Activated T-helper 1 cell treated with Interleukin-2 at 50 U/mL for 16 hours (primary cell): Measurements from ENCODE around the gene ARHGEF28.

Experiments
- DNase-seq: peaks from one replicate; pipeline ENCODE4 v3.0.0-alpha.2; 2020; ENCODE audit warnings: low read depth

The ARHGEF28 gene

DNA sequence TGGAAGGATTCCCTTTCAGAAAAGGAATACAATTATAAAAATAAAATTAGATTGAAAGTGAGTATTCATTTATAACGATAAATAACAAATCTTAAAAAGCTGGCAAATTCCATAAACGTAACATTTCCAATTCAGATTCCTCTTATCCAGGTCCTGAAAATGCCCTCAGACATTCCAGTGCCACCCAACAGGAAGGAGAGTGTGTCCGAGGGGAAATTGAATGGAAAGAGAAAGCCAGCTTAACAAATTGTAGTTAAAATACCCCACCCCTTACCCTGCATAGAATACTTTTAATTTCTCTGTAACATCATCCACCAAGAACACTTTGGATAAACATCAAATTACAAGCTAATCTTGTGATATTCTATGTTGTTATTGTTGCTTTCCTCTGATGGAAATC lies 72.0 kb downstream of the ARHGEF28 start:
- no peak for DNase-seq

DNA sequence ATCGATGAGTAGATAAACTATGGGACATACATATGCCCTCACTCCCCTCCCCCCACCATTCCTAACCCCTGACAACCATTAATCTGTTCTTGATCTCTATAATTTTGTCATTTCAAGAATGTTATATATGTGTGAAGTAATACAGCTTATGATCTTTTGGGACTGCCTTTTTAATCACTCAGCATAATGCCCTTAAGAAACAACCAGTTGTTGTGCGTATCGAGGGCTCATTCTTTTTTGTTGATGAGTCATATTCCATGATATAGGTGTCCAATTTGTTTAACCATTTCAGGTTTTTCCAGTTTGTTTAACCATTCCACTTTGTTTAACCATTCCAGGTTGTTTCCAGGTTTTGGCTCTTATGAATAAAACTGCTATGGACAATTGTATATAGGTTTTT lies 75.6 kb downstream of the ARHGEF28 start:
- no peak for DNase-seq

DNA sequence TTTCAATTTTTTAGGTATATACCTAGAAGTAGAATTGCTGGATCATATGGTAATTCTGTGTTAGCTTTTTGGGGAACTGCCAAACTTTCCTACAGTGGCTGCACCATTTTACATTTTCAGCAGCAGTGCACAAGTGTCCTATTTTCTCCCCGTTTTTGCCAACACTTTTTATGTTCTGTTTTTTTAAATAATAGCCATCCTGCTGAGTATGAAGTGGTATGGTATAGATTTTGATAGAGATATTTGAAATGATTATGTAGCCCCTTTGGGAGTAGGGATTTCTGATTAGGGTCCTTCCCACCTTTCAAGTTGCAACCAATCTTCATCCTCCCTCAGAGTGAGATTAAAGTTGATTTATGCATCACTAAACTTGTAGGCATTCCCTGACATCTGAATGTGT lies 76.5 kb downstream of the ARHGEF28 start:
- DNase-seq, result no peak

DNA sequence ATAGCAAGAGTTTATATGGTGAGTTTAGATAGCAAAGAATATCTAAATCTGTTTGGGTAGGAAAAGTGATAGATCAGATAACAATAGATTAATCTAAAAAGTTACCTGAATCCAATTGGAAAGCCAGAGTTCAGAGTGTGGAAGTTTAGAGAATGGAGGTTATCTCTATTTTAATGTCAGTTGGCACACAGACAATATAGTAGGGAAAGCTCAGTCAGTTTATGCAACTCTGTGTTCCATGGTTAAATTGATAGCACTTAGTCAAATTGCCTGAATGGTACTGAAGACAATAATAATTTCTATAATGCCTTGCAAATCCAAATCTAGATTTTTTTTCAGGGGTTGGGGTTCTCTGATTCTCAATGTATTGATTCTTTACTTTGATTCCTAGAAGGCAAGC lies 77.0 kb downstream of the ARHGEF28 start:
- no peak for DNase-seq

DNA sequence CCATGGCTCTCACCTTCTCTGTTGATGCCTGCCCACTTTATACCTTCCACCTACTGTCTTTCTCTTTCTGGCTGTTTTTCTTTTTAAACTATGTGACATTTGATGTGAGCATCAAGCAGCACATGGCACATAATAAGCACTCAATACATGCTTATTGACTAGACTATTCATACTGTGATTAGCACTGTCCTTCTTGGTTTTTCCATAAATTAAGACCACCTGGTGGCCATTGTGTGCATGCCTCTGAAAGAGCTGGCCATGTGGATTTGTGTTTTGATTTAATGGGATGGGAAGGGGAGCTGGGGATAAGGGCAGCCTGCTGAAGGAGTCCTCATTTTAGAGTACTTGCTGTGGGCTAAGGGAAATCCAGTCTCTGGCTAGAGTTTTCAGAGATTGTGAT lies 79.4 kb downstream of the ARHGEF28 start:
- DNase-seq, result no peak

DNA sequence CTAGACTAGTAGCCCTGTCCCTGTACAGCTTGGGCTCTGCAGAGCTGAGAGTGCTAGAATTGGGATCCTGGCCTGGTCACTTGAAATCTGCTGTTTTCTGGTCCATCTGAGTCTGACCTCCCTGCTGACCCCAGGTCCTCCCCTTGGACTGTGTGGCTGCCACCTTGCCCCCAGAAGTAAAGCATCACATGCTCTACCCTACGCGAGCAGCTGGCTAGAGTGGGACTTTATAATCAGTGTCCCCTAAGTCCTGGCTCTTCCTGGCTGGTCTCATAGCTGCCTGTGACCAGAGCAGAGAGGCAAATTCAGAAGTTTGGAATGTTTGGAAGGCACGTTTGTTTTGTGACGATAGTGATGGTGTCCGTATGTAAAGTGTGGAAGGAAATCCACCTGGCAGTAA lies 81.0 kb downstream of the ARHGEF28 start:
- no peak for DNase-seq

DNA sequence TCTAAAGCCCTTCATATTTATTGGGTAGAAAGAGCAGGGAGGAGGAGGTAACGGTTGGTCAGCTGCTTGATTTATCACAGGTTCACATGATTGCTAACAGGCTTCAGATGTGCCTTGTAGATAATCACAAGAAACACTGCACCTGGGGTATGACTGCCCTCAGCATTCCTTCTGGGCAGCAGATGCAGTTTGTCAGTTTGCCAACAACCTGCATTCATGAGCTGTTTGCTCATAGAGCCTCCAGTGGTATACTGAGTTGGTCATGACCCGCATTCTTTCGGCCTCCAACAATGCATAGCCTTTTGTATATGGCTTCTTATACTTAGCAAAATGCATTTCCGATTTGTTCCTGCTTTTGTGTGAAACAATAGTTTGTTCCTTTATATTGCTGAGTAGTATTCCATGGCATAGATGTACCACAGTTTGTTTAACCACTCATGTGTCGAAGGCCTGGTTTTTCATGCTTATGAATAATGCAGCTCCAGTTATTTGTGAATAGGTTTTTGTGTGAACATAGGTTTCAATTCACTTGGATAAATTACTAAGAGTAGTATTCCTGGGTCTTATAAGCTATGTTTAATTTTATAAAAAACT lies 83.6 kb downstream of the ARHGEF28 start:
- DNase-seq, result no peak

DNA sequence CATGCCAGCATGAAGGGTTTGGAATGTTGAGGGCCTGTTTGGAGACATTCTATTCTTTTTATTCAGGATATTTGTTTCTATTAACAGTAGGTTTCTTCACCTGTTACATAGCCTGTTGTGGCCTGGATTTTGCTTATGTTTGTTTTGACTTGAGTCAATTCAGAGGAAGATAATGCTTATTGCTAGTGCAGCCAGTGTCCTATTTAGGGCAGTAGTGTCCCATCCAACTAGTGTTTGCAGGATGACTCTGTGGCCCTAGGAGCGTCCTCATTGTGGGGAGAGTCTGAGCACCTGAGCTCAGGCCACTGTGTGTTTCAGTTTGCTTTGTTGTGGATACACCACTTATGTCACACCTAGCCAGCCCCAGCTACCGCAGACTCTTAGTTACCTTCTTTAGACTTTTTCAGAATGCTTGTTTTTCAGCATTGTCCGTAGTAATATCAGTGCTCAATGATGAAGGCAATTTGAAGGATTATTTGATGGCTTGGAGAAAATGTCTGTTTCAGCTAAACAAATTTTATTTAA lies 90.3 kb downstream of the ARHGEF28 start:
- DNase-seq, result no peak

DNA sequence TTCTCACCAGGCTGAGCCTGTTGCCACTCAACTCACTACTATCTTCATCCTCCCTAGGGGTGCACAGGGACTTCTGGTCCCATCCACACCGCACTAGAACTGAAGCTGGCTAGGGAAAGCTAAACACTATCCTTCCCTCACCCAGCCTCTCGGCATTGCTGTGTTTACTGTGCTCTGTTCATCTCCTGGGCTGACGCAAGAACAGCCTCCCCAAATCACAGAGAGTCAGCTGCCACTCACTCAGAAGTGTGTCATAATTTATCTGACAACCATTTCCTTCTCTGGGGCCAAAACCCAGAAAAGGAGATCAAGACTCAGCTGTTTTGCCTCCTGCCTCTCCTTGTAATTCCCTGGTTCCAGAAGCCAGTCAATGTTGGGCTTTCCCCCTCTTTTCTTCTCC lies 92.8 kb downstream of the ARHGEF28 start:
- DNase-seq, result no peak

DNA sequence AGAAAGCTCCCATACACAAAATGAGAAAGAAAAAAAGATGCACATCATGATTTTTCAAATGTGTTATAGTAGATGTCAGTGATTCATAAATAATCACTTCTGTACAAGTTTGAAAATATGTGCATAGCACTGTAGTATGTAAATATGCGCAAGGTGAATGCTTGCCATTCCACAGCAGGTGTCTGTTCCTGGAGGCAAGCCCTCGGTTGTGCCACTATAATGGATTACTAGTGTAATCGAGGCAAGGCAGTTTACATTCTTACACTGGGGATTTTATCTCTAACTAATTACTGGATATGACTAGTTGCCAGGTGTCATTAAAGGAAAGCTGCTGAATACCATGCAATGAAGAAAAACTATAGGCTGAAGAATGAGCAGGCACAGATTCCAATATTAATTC lies 93.6 kb downstream of the ARHGEF28 start:
- DNase-seq, result no peak

DNA sequence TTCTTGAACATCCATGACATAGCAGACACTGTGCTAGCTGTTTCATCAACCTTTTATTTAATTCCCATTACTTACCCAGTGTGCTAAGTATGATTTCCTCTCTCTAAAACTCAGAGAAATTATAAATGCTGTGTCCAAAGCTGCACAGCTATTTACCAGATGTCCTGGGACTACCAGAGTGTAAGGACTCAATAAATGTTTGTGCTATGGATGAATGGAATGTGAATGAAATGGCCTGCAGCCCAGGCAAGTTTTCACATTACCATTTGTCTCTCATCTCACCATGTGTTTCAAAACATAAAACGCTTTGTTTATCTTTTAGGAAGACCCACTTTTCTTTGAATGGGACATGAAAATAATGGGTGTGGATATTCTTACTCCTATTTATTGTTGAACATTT lies 96.2 kb downstream of the ARHGEF28 start:
- DNase-seq, result no peak

DNA sequence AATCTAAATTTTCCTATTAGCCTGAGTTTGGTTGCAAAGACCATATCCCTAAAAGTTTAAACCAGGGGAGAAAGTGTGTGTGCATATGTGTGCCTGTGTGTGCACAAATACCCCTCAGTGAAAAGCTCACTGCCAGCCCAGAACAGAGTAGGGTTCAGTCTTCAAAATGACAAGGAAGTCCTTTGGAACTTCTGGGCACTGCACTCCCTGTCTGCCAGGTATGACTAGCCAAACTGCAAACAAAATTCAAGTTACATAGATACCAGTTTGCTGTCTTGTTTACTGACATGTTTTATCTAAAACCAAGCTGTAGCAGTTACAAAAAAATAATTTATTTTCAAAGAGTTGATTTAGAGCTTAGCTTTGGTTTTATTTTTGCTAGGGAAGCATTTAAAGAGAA lies 100.1 kb downstream of the ARHGEF28 start:
- no peak for DNase-seq

DNA sequence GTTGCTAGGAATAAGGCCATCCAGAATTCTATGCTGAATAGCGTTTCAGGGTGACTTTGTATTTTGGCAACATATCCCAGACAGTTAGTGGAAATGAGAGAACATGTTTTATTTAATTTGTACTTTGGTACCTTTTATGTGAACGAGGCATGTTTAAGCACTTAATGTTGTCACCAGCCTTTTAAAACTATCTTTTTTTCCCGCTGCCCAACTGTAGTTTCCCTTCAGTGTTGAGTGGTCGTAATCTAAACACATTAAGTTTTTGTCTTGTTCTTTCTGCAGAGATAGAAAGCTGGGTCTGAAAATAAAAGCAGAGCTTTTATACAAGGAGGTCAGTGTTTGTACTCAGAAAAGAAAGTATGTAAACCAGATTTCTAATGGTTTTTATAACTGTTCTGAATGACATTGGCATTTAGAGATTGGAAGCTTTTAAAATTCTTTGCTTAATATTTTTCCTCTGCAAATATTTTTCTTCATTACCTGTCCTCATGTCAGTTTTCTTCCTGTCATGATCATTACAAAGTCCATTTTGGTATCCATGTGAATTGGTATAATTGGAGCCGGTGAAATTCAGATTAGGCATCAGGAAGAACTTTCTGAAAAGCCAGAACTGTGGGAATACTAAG lies 100.7 kb downstream of the ARHGEF28 start:
- no peak for DNase-seq

DNA sequence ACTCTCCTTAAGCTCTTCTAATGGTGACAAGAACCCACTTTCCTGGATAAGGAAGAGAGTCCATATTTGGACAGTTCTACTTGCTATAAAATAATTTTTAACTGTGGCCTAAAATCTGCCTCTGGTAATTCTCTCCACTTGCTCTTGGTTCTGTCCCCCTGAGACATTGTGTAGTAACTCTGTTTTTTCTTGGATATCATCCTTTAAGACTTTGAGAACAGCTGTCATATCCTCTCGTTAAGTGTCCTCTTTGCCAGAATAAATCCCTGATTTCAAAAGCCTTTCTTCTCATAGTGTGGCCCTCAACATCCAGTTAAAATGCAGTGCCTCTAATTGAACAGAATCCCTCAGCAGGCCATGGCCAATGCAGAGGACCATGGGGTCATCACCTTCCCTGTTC lies 101.5 kb downstream of the ARHGEF28 start:
- DNase-seq, result no peak

DNA sequence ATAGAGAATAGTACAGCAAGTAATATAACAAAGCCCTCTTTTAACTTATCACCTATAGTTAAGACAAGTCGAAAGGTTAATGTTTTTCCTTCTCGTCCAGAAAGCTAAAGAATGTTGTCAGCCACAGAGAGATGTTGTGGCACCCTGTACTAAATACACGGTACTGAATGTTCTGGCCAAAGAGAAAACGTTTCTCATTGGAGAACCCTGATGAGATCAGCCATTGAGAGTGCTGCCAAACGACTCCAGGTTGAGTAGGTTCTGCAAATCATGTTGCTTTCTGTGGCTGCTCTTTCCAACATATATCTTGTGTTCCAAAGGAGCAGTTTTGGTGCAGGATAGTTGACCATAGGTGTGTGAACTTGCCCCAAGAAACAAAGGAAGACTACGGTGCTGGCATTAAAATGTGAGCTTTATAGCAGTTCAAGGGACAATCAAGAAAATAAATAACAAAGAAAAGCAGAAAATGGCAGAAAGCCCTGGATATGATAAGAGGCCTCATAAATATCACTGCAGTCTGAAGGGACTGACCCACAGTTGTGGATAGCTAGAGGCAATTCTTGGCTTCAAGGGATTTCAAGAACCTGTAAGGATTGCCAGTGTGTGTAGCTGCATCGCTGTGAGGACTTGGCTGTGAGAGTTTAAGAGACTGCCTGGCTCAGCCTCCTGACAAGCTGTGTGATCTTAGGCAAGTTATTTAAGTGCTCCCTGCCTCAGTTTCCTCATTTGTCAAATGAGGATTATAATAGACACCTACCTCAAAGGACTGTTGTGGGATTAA lies 102.7 kb downstream of the ARHGEF28 start:
- no peak for DNase-seq

DNA sequence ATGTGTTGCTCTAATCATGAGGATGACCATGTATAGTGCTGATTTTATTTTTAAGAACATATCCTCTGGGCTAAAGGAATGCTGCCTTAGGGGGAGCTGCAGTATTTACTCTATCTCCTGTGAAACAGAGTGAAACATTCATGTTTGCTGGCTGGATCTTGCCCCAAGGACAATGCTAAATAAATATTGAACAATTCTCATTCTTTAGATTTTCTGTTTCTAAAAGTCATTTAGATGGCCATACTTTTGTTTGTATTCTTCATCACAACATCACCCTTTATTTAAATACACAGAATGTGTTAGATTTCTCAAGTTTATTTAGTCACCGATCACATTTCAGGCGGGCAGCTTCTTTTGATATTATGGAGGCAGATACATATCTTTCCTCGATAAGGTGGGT lies 103.3 kb downstream of the ARHGEF28 start:
- DNase-seq, result no peak

DNA sequence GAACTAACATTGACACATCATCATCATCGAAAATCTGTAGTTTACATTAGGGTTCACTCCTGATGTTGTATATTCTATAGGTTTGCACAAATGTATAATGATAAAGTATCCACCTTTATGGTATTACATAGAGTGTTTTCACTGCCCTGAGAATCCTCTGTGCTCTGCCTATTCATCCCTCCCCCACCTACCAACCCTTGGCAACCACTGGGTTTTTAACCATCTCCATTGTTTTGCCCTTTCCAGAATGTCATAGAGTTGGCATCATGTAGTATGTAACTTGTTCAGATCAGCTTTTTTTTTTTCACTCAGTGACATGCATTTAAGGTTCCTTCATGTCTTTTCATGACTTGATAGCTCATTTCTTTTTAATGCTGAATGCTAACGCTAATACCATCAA lies 106.0 kb downstream of the ARHGEF28 start:
- DNase-seq, result no peak

DNA sequence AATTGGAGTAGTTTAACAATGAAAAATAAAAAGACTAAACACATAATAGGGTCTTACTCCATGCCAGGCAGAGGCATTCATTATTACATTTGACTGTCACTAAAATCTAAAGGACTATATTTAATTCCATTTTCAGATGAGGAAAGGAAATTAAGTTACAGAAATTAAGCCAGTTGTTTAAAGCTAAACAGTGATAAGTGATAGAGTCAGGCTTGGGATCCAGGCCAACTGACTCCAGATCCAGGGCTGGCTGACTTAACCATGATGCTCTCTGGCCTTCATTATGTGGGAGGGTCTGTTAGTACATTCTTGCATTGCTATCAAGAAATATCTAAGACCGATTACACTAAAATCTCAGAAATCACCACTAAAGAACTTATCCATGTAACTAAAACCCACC lies 107.2 kb downstream of the ARHGEF28 start:
- DNase-seq, result no peak

DNA sequence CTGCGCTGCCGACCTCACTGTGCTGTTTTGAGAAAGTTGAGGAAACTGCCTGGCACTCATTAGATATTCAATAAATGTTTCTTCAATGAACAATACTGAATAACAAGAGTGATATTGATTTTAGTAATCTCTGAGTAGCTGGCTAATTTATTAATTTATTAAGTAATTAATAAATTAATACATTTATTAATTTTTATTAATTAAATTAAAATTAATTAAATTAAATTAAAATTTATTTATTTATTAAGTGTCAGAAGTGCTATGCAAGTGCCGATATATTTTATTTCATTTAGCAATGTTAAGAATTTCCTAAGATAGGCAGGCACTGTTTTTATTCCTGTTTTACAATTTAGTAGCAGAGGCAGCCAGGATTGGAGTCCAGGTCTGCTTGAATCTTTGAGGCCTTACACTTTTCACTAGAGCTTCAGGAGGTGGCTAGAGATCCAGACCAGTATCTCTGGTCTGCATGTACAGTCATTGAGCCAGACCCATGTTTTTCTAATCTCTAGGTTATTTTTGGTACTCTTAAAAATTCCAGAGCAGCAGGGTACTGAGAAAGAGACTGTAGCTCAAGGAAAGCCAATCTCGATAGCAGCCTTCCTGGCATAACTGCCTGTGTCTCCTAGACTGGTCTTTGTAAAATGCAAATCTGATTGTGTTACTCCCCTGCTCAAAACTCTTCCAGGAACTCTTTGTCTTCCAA lies 109.2 kb downstream of the ARHGEF28 start:
- DNase-seq, result no peak

DNA sequence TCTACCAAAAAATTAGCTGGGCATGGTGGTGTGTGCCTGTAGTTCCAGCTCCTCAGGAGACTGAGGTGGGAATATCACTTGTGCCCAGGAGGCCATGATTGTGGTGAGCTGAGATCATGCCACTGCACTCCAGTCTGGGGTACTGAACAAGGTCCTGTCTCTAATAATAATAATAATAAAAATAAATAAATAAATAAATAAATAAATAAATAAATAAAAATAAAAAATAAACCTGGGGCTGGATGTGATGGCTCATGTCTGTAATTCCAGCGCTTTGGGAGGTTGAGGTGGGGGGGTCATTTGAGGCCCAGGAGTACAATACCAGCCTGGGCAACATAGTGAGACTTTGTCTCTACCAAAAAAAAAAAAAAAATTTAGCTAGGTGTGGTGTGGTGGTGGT lies 113.7 kb downstream of the ARHGEF28 start:
- no peak for DNase-seq

DNA sequence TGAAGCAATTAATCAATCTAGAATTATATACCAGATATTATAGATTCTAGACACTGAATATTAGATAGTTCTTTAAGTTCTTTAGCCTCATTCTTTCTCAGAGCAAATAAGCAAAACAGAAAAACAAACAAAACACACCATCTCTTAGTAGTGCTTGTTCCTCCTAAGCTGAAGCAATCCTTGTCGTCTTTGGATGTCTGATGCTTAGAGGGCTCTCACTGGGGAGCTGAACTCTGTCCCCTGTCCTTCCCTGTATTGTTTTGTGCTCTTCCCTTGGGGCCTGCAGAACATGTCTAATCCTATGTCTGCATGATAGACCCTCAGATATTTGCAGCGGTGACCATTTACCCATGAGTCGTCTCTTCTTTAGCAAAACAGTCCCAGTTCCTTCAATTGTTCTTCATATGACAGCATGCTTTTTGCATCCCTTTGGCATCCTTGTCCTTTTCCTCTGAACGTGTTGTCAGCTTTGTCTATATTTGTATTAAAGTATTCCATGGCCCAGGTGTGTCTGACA lies 114.3 kb downstream of the ARHGEF28 start:
- DNase-seq, result no peak

DNA sequence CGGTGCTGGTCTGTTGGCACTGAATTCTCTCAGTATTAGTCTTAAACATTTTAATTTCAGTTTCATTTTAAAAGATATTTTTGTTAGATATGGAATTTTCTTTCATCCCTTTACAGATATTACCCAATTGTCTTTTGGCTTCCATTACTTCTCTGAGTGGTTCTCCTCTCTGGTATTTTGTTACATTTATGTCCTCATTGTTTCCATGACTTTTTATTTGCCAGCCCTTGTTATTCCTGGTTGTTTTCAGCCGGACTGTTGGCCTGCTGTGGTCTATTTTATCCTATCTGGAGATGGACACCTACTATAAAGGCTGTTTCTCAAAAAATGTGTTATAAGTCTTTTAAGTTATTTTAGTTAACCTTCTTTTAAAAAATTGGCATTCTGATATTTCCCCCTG lies 117.2 kb downstream of the ARHGEF28 start:
- DNase-seq, result no peak

DNA sequence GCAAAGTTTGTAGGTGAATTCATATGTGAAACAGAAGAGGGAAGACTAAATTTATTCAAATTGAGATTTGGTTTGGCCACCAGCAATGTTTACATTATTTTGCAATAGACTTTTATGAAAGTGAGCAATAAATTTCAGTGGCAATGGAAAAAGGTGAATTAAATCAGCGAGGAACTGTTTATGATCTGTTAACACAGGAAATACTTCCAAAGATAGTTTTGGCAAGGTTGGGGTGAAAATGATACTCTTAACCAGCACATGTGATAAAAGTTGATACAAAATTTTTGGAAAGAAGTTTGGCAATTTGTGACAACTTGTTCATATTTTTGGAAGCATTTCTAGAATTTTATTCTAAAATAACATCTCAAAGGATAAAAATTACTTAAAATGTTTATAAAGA lies 119.8 kb downstream of the ARHGEF28 start:
- DNase-seq, result no peak
